Liver (tissue), 9 donors: ENCODE results near the gene SAV1. TPM values are rescaled to one million over a fixed set of nuclear protein-coding genes. Genes with fewer than 3 reads are reported as not detected.

Experiments
- DNase-seq: peaks from one replicate; pipeline ENCODE4 v3.0.0-alpha.2; 2017; ENCODE audit warnings: low spot score
- H3K27ac ChIP-seq, 2 donors: one replicate each; pipeline ENCODE4 v1.7.0; 2013; ENCODE audit warnings: inconsistent platforms in 2 of 2, low read length in 2 of 2, control low read depth in 1 of 2, low read depth in 1 of 2, mild to moderate bottlenecking in 1 of 2
- H3K27me3 ChIP-seq, 4 donors: one replicate each; pipeline versions ENCODE4 v1.6.1 to v1.7.0; 2013; ENCODE audit warnings: low read length in 3 of 4, inconsistent platforms in 1 of 4, mild to moderate bottlenecking in 1 of 4, moderate library complexity in 1 of 4; ENCODE audit not compliant: control insufficient read depth in 4 of 4, insufficient read depth in 4 of 4
- H3K36me3 ChIP-seq, 4 donors: one replicate each; pipeline versions ENCODE4 v1.6.1 to v1.7.0; 2013; ENCODE audit warnings: low read length in 3 of 4, mild to moderate bottlenecking in 3 of 4, low read depth in 1 of 4, moderate library complexity in 1 of 4; ENCODE audit not compliant: control insufficient read depth in 4 of 4, insufficient read depth in 3 of 4
- H3K4me1 ChIP-seq, 4 donors: one replicate each; pipeline versions ENCODE4 v1.6.1 to v1.7.0; 2013; ENCODE audit warnings: low read length in 3 of 4, mild to moderate bottlenecking in 3 of 4, moderate library complexity in 1 of 4; ENCODE audit not compliant: control insufficient read depth in 4 of 4, insufficient read depth in 4 of 4
- H3K4me3 ChIP-seq, 3 donors: one replicate each; pipeline versions ENCODE4 v1.6.1 to v1.7.0; 2013; ENCODE audit warnings: low read length in 3 of 3, control low read depth in 1 of 3, low read depth in 1 of 3, mild to moderate bottlenecking in 1 of 3
- H3K9ac ChIP-seq, 2 donors: one replicate each; pipeline ENCODE4 v1.7.0; 2013; ENCODE audit warnings: low read length in 2 of 2, mild to moderate bottlenecking in 2 of 2, moderate library complexity in 2 of 2, control low read depth in 1 of 2, low read depth in 1 of 2
- H3K9me3 ChIP-seq, 4 donors: one replicate each; pipeline versions ENCODE4 v1.6.1 to v1.7.0; 2013; ENCODE audit warnings: low read length in 3 of 4; ENCODE audit not compliant: control insufficient read depth in 4 of 4
- EGR1 ChIP-seq, 2 donors: IDR thresholded peaks; 2 replicates each; pipeline ENCODE4 v1.6.1; 2016 to 2018; ENCODE audit warnings: antibody characterized with exemption in 2 of 2, low read depth in 2 of 2
- FOXA1 ChIP-seq: IDR thresholded peaks from 2 replicates; pipeline ENCODE4 v1.6.1; 2016; ENCODE audit warnings: antibody characterized with exemption
- FOXA2 ChIP-seq: IDR thresholded peaks from 2 replicates; pipeline ENCODE4 v1.6.1; 2016; ENCODE audit warnings: antibody characterized with exemption
- GABPA ChIP-seq, 2 donors: IDR thresholded peaks in 1 of 2; conservative IDR thresholded peaks in 1 of 2; 2 replicates each; pipeline ENCODE4 v1.6.1; 2016; ENCODE audit warnings: antibody characterized with exemption in 2 of 2, mild to moderate bottlenecking in 1 of 2, moderate library complexity in 1 of 2
- HNF4A ChIP-seq, 2 donors: conservative IDR thresholded peaks; 2 replicates each; pipeline ENCODE4 v1.6.1; 2016; ENCODE audit warnings: antibody characterized with exemption in 2 of 2, mild to moderate bottlenecking in 2 of 2
- HNF4G ChIP-seq: IDR thresholded peaks from 2 replicates; pipeline ENCODE4 v1.6.1; 2016; ENCODE audit warnings: antibody characterized with exemption
- JUND ChIP-seq, 2 donors: IDR thresholded peaks; 2 replicates each; pipeline ENCODE4 v1.6.1; 2016; ENCODE audit warnings: antibody characterized with exemption in 2 of 2
- NR2F2 ChIP-seq: IDR thresholded peaks from 2 replicates; pipeline ENCODE4 v1.6.1; 2016; ENCODE audit warnings: antibody characterized with exemption
- RAD21 ChIP-seq, 2 donors: IDR thresholded peaks; 2 replicates each; pipeline ENCODE4 v1.6.1; 2016; ENCODE audit warnings: antibody characterized with exemption in 2 of 2, mild to moderate bottlenecking in 2 of 2
- RXRA ChIP-seq, 2 donors: IDR thresholded peaks; 2 replicates each; pipeline ENCODE4 v1.6.1; 2017 to 2018; ENCODE audit warnings: antibody characterized with exemption in 2 of 2, mild to moderate bottlenecking in 1 of 2
- SP1 ChIP-seq: IDR thresholded peaks from 2 replicates; pipeline ENCODE4 v1.6.1; 2018; ENCODE audit warnings: antibody characterized with exemption, mild to moderate bottlenecking
- TAF1 ChIP-seq: conservative IDR thresholded peaks from 2 replicates; pipeline ENCODE4 v1.6.1; 2016; ENCODE audit warnings: antibody characterized with exemption, mild to moderate bottlenecking
- YY1 ChIP-seq: IDR thresholded peaks from 2 replicates; pipeline ENCODE4 v1.6.1; 2016; ENCODE audit warnings: antibody characterized with exemption, mild to moderate bottlenecking
- WGBS: extraction: QIAGEN DNeasy Blood & Tissue Kit; methylation state at CpG from one replicate; pipeline ENCODE4 v1.1.7; 2013; 5-methylcytosine and 5-hydroxymethylcytosine counted together
- polyA plus RNA-seq, 2 donors: library from polyadenylated mRNA; stranded (reverse) in 1 of 2; unstranded in 1 of 2; fragments of 200-250 nt in 1 of 2; fragments of >200 nt in 1 of 2; fragmentation: Nextera tagmentation in 1 of 2; extraction: Ambion mirVana in 1 of 2; gene quantifications; one replicate each; pipeline versions ENCODE4 v1.2.1 to v1.2.3, GENCODE V29; 2013 to 2015
- total RNA-seq, 2 donors: library from RNA; depleted of rRNA; stranded (reverse); fragments of >200 nt; gene quantifications; one replicate each; pipeline ENCODE4 v1.2.3, GENCODE V29; 2014
- TF ChIP-seq, protein P1 (sequence below): IDR thresholded peaks from 2 replicates; pipeline ENCODE4 v1.6.1; 2016; ENCODE audit warnings: antibody characterized with exemption
- TF ChIP-seq, protein P2 (sequence below): fragments of 150-350 bp; IDR thresholded peaks from 2 replicates; pipeline ENCODE4 v1.5.1; 2017; ENCODE audit warnings: improper control_type of control experiment, low read depth, low read length; ENCODE audit not compliant: missing input control
- TF ChIP-seq, protein P3 (sequence below): IDR thresholded peaks from 2 replicates; pipeline ENCODE4 v1.6.1; 2016; ENCODE audit warnings: antibody characterized with exemption, mild to moderate bottlenecking
- TF ChIP-seq, protein P4 (sequence below): IDR thresholded peaks from 2 replicates; pipeline ENCODE4 v1.6.1; 2016; ENCODE audit warnings: antibody characterized with exemption
- donor health status: healthy.
- donor health status: healthy.
- donor health status: healthy.
- donor health status: healthy.
- donor health status: healthy.

SAV1 gene
- total and polyA plus RNA-seq, 4 donors, result 4.9 to 14.0 (median 7.9) TPM

- H3K27ac ChIP-seq, result no peak overlapping the region
- WGBS, result 95% methylated on average over 4 of the region's 4 CpGs
- peaks cover 0 to 10% (median 5%) of the 10 kb centered on the region in 4 donors for H3K4me1 ChIP-seq
- H3K36me3 ChIP-seq, result no peaks in the 10 kb centered on the region
- no peaks in the 10 kb centered on the region for H3K9me3 ChIP-seq
- no peak overlapping the region for H3K9ac ChIP-seq
- no peak overlapping the region for H3K4me3 ChIP-seq
- no peaks in the 10 kb centered on the region for H3K27me3 ChIP-seq
- TF ChIP-seq HNF4G (no peak), RXRA (IDR thresholded peaks at IDR 0.05) (no peak)
- no peak for DNase-seq
Observed at GRCh38 chr14:50669441-50669986, 1.4 kb upstream of the SAV1 start.

- Histone ChIP-seq H3K27me3 (no peaks in the 10 kb centered on the region), H3K9me3 (no peaks in the 10 kb centered on the region), H3K27ac (peak overlapping the region; percentile 78 to 89), H3K4me1 (peaks cover 0 to 10% (median 5%) of the 10 kb centered on the region in 4 donors), H3K9ac (peak overlapping the region; percentile 64 to 74), H3K36me3 (peaks cover 0 to 2% (median 0%) of the 10 kb centered on the region in 4 donors), H3K4me3 (peak overlapping the region; percentile 70 to 91 (median 71))
- TF ChIP-seq NR2F2 (no peak), HNF4A (conservative IDR thresholded peaks at IDR 0.05) (no peak), EGR1 (IDR thresholded peaks at IDR 0.05; ENCODE audit: low read depth in 2 of 2) (no peak), SP1 (no peak), YY1 (no peak), JUND (IDR thresholded peaks at IDR 0.05) (no peak), TAF1 (no peak), RAD21 (IDR thresholded peaks at IDR 0.05) (no peak), GABPA (IDR thresholded peaks at IDR 0.05 in 1 of 2, conservative IDR thresholded peaks at IDR 0.05 in 1 of 2) (no peak), FOXA1 (no peak), FOXA2 (no peak)
- TF ChIP-seq, protein P1, sequence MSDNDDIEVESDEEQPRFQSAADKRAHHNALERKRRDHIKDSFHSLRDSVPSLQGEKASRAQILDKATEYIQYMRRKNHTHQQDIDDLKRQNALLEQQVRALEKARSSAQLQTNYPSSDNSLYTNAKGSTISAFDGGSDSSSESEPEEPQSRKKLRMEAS, result no peak
- TF ChIP-seq, protein P2, sequence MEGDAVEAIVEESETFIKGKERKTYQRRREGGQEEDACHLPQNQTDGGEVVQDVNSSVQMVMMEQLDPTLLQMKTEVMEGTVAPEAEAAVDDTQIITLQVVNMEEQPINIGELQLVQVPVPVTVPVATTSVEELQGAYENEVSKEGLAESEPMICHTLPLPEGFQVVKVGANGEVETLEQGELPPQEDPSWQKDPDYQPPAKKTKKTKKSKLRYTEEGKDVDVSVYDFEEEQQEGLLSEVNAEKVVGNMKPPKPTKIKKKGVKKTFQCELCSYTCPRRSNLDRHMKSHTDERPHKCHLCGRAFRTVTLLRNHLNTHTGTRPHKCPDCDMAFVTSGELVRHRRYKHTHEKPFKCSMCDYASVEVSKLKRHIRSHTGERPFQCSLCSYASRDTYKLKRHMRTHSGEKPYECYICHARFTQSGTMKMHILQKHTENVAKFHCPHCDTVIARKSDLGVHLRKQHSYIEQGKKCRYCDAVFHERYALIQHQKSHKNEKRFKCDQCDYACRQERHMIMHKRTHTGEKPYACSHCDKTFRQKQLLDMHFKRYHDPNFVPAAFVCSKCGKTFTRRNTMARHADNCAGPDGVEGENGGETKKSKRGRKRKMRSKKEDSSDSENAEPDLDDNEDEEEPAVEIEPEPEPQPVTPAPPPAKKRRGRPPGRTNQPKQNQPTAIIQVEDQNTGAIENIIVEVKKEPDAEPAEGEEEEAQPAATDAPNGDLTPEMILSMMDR, result no peak
- TF ChIP-seq, protein P3, sequence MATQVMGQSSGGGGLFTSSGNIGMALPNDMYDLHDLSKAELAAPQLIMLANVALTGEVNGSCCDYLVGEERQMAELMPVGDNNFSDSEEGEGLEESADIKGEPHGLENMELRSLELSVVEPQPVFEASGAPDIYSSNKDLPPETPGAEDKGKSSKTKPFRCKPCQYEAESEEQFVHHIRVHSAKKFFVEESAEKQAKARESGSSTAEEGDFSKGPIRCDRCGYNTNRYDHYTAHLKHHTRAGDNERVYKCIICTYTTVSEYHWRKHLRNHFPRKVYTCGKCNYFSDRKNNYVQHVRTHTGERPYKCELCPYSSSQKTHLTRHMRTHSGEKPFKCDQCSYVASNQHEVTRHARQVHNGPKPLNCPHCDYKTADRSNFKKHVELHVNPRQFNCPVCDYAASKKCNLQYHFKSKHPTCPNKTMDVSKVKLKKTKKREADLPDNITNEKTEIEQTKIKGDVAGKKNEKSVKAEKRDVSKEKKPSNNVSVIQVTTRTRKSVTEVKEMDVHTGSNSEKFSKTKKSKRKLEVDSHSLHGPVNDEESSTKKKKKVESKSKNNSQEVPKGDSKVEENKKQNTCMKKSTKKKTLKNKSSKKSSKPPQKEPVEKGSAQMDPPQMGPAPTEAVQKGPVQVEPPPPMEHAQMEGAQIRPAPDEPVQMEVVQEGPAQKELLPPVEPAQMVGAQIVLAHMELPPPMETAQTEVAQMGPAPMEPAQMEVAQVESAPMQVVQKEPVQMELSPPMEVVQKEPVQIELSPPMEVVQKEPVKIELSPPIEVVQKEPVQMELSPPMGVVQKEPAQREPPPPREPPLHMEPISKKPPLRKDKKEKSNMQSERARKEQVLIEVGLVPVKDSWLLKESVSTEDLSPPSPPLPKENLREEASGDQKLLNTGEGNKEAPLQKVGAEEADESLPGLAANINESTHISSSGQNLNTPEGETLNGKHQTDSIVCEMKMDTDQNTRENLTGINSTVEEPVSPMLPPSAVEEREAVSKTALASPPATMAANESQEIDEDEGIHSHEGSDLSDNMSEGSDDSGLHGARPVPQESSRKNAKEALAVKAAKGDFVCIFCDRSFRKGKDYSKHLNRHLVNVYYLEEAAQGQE, result no peak
- TF ChIP-seq, protein P4, sequence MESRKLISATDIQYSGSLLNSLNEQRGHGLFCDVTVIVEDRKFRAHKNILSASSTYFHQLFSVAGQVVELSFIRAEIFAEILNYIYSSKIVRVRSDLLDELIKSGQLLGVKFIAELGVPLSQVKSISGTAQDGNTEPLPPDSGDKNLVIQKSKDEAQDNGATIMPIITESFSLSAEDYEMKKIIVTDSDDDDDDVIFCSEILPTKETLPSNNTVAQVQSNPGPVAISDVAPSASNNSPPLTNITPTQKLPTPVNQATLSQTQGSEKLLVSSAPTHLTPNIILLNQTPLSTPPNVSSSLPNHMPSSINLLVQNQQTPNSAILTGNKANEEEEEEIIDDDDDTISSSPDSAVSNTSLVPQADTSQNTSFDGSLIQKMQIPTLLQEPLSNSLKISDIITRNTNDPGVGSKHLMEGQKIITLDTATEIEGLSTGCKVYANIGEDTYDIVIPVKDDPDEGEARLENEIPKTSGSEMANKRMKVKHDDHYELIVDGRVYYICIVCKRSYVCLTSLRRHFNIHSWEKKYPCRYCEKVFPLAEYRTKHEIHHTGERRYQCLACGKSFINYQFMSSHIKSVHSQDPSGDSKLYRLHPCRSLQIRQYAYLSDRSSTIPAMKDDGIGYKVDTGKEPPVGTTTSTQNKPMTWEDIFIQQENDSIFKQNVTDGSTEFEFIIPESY, result no peak
- WGBS, result 24% methylated on average over 6 of the region's 6 CpGs
- no peak for DNase-seq
Observed at GRCh38 chr14:50668826-50669143, 679 bp upstream of the SAV1 start.
